H9 (cell line): ENCODE data around the gene FOXF1. TPM values are rescaled to one million over a fixed set of nuclear protein-coding genes. Genes with fewer than 3 reads are reported as not detected.

Experiments used
- DNase-seq: peaks from one replicate; pipeline ENCODE4 v3.0.0-alpha.2; 2017
- H2AFZ ChIP-seq: one replicate; pipeline ENCODE4 v1.6.1; 2013; ENCODE audit warnings: mild to moderate bottlenecking, low read length, control low read depth, moderate library complexity
- H2AK5ac ChIP-seq: 2 replicates; pipeline ENCODE4 v1.6.1; 2013; ENCODE audit warnings: low read length, control low read depth, mixed read lengths; ENCODE audit not compliant: insufficient read length
- H2BK120ac ChIP-seq: one replicate; pipeline ENCODE4 v1.6.1; 2013; ENCODE audit warnings: low read depth, mild to moderate bottlenecking, low read length, control low read depth, inconsistent platforms; ENCODE audit not compliant: poor library complexity, severe bottlenecking
- H2BK12ac ChIP-seq: 2 replicates; pipeline ENCODE4 v1.6.1; 2013; ENCODE audit warnings: low read length, control low read depth, mixed read lengths, low read depth; ENCODE audit not compliant: insufficient read length
- H2BK15ac ChIP-seq: 2 replicates; pipeline ENCODE4 v1.6.1; 2013; ENCODE audit warnings: low read depth, low read length, control low read depth
- H2BK20ac ChIP-seq: one replicate; pipeline ENCODE4 v1.6.1; 2013; ENCODE audit warnings: low read depth, mild to moderate bottlenecking, low read length, control low read depth, inconsistent platforms; ENCODE audit not compliant: poor library complexity, severe bottlenecking
- H2BK5ac ChIP-seq: 2 replicates; pipeline ENCODE4 v1.6.1; 2013; ENCODE audit warnings: low read length, control low read depth, mixed read lengths; ENCODE audit not compliant: insufficient read length
- H3K14ac ChIP-seq: 2 replicates; pipeline ENCODE4 v1.6.1; 2013; ENCODE audit warnings: low read length, control low read depth; ENCODE audit not compliant: insufficient read depth
- H3K18ac ChIP-seq: 2 replicates; pipeline ENCODE4 v1.6.1; 2013; ENCODE audit warnings: low read depth, mild to moderate bottlenecking, mixed read lengths, low read length, control low read depth; ENCODE audit not compliant: insufficient read length
- H3K23ac ChIP-seq: 2 replicates; pipeline ENCODE4 v1.6.1; 2013; ENCODE audit warnings: low read length, control low read depth, mixed read lengths, low read depth; ENCODE audit not compliant: insufficient read length
- H3K23me2 ChIP-seq: 2 replicates; pipeline ENCODE4 v1.6.1; 2013; ENCODE audit warnings: low read depth, mild to moderate bottlenecking, mixed read lengths, low read length, control low read depth; ENCODE audit not compliant: insufficient read length, poor library complexity, severe bottlenecking
- H3K27ac ChIP-seq: 2 replicates; pipeline ENCODE4 v1.5.1; 2013; ENCODE audit warnings: low read length, control low read depth, mixed read lengths, low read depth; ENCODE audit not compliant: insufficient read length
- H3K27me3 ChIP-seq: 2 replicates; pipeline ENCODE4 v1.6.1; 2013; ENCODE audit warnings: low read length, control low read depth, inconsistent platforms; ENCODE audit not compliant: insufficient read depth
- H3K4ac ChIP-seq: 2 replicates; pipeline ENCODE4 v1.6.1; 2013; ENCODE audit warnings: low read depth, mild to moderate bottlenecking, control low read depth, inconsistent platforms, low read length, moderate library complexity
- H3K4me1 ChIP-seq: 2 replicates; pipeline ENCODE4 v1.6.1; 2013; ENCODE audit warnings: low read length, control low read depth, inconsistent platforms; ENCODE audit not compliant: insufficient read depth
- H3K4me2 ChIP-seq: 2 replicates; pipeline ENCODE4 v1.6.1; 2013; ENCODE audit warnings: low read length, control low read depth, mixed read lengths; ENCODE audit not compliant: insufficient read length, insufficient read depth
- H3K56ac ChIP-seq: 2 replicates; pipeline ENCODE4 v1.6.1; 2013; ENCODE audit warnings: low read depth, mild to moderate bottlenecking, mixed read lengths, low read length, control low read depth; ENCODE audit not compliant: insufficient read length
- H3K79me1 ChIP-seq: 2 replicates; pipeline ENCODE4 v1.6.1; 2013; ENCODE audit warnings: low read depth, mild to moderate bottlenecking, moderate library complexity, low read length, control low read depth, inconsistent platforms; ENCODE audit not compliant: insufficient read depth, poor library complexity, severe bottlenecking
- H3K79me2 ChIP-seq: 2 replicates; pipeline ENCODE4 v1.6.1; 2013; ENCODE audit warnings: low read length, control low read depth, inconsistent platforms; ENCODE audit not compliant: insufficient read depth
- H3K9ac ChIP-seq: 2 replicates; pipeline ENCODE4 v1.6.1; 2013; ENCODE audit warnings: low read length, control low read depth, mixed read lengths; ENCODE audit not compliant: insufficient read length; ENCODE audit errors: extremely low read depth
- H3K9me3 ChIP-seq: one replicate; pipeline ENCODE4 v1.6.1; 2013; ENCODE audit warnings: low read depth, low read length, inconsistent platforms; ENCODE audit not compliant: control insufficient read depth
- H3T11ph ChIP-seq: one replicate; pipeline ENCODE4 v1.6.1; 2013; ENCODE audit warnings: mild to moderate bottlenecking, low read length, control low read depth, inconsistent platforms
- H4K20me1 ChIP-seq: one replicate; pipeline ENCODE4 v1.6.1; 2013; ENCODE audit not compliant: control insufficient read depth, insufficient read length, insufficient read depth
- H4K5ac ChIP-seq: 2 replicates; pipeline ENCODE4 v1.6.1; 2013; ENCODE audit warnings: low read depth, mild to moderate bottlenecking, mixed read lengths, low read length, control low read depth; ENCODE audit not compliant: insufficient read length
- H4K8ac ChIP-seq: replicated peaks from 2 replicates; pipeline ENCODE4 v1.6.1; 2013; ENCODE audit warnings: low read length, control low read depth, mixed read lengths, low read depth; ENCODE audit not compliant: insufficient read length
- H4K91ac ChIP-seq: 2 replicates; pipeline ENCODE4 v1.6.1; 2013; ENCODE audit warnings: low read depth, mild to moderate bottlenecking, moderate library complexity, mixed read lengths, low read length, control low read depth; ENCODE audit not compliant: insufficient read length
- H3K27ac Mint-ChIP-seq, 3 experiments: 2 replicates in 2 of 3; 3 replicates in 1 of 3; pipeline ENCODE4 v1.8.0; 2020 to 2021; ENCODE audit warnings: mixed read lengths in 3 of 3, mild to moderate bottlenecking in 1 of 3, moderate library complexity in 1 of 3
- H3K27me3 Mint-ChIP-seq: 2 replicates; pipeline ENCODE4 v1.8.0; 2021; ENCODE audit warnings: low read depth, mild to moderate bottlenecking, moderate library complexity, mixed read lengths
- H3K36me3 Mint-ChIP-seq, 3 experiments: 2 replicates in 2 of 3; 3 replicates in 1 of 3; pipeline ENCODE4 v1.8.0; 2020 to 2021; ENCODE audit warnings: low read depth in 3 of 3, mixed read lengths in 3 of 3; ENCODE audit not compliant: insufficient read depth in 1 of 3
- H3K4me1 Mint-ChIP-seq, 2 experiments: 2 replicates each; pipeline ENCODE4 v1.8.0; 2020; ENCODE audit warnings: mixed read lengths in 2 of 2
- H3K4me3 Mint-ChIP-seq, 2 experiments: 2 replicates in 1 of 2; 3 replicates in 1 of 2; pipeline ENCODE4 v1.8.0; 2020 to 2021; ENCODE audit warnings: mild to moderate bottlenecking in 2 of 2, mixed read lengths in 2 of 2, moderate library complexity in 1 of 2
- H3K9me3 Mint-ChIP-seq, 2 experiments: 2 replicates in 1 of 2; 3 replicates in 1 of 2; pipeline ENCODE4 v1.8.0; 2020; ENCODE audit warnings: mild to moderate bottlenecking in 2 of 2, mixed read lengths in 2 of 2, moderate library complexity in 1 of 2
- CTCF ChIP-seq: fragments of 200-600 bp; sonication (generic); conservative IDR thresholded peaks from 3 replicates; pipeline ENCODE4 v1.8.0; 2021; ENCODE audit warnings: antibody characterized with exemption, mild to moderate bottlenecking
- WGBS: extraction: QIAGEN DNeasy Blood & Tissue Kit; methylation state at CpG from one replicate; pipeline ENCODE4 v1.1.7; 2013; ENCODE audit warnings: missing lambda C conversion rate, low lambda C conversion rate, mixed read lengths; ENCODE audit not compliant: insufficient read length; ENCODE audit errors: extremely low coverage; 5-methylcytosine and 5-hydroxymethylcytosine counted together
- total RNA-seq: library from RNA; stranded (reverse); gene quantifications from 2 replicates; pipeline ENCODE4 v1.2.1, GENCODE V29; 2021

Gene FOXF1
- total RNA-seq, 1 experiment from 2014 or later = not detected

- H2BK20ac ChIP-seq = no peak overlapping the region
- no peaks in the 10 kb centered on the region for H3K79me2 ChIP-seq
- H3K4ac ChIP-seq = no peak overlapping the region
- H2AFZ ChIP-seq = no peak overlapping the region
- H2BK5ac ChIP-seq = no peak overlapping the region
- no peak overlapping the region for H2AK5ac ChIP-seq
- Mint-ChIP-seq H3K27ac (no peak overlapping the region), H3K27me3 (no peaks in the 10 kb centered on the region; the same call in 1 of the 2 replicates), H3K36me3 (no peaks in the 10 kb centered on the region), H3K4me3 (no peak overlapping the region), H3K9me3 (no peaks in the 10 kb centered on the region), H3K4me1 (peaks cover 3% of the 10 kb centered on the region in 2 experiments; a peak in 1 of 4 replicates)
- H4K5ac ChIP-seq = no peak overlapping the region
- no peak for DNase-seq
- no peak overlapping the region for H3K18ac ChIP-seq
- H2BK120ac ChIP-seq = no peak overlapping the region
- H3K23me2 ChIP-seq = no peaks in the 10 kb centered on the region
- WGBS = no CpG with 5 or more reads among the region's 8 CpGs
- no peaks in the 10 kb centered on the region for H3K9me3 ChIP-seq
- H3K9ac ChIP-seq = no peak overlapping the region
- TF ChIP-seq CTCF = no peak
- no peak overlapping the region for H2BK12ac ChIP-seq
- H3K4me2 ChIP-seq = no peak overlapping the region
- no peak overlapping the region for H4K8ac ChIP-seq
- H3K79me1 ChIP-seq = no peaks in the 10 kb centered on the region
- H2BK15ac ChIP-seq = no peak overlapping the region
- no peak overlapping the region for H3K23ac ChIP-seq
- H3K56ac ChIP-seq = no peak overlapping the region
- H4K20me1 ChIP-seq = no peaks in the 10 kb centered on the region
- H3K27ac ChIP-seq = no peak overlapping the region
- H4K91ac ChIP-seq = no peak overlapping the region
- H3T11ph ChIP-seq = no peak overlapping the region
- no peaks in the 10 kb centered on the region for H3K4me1 ChIP-seq
- no peak overlapping the region for H3K14ac ChIP-seq
- no peaks in the 10 kb centered on the region for H3K27me3 ChIP-seq
Measured at GRCh38 chr16:86533076-86533475, 22.7 kb downstream of the FOXF1 start.
